ENCODE data around the gene IDUA.

DNA sequence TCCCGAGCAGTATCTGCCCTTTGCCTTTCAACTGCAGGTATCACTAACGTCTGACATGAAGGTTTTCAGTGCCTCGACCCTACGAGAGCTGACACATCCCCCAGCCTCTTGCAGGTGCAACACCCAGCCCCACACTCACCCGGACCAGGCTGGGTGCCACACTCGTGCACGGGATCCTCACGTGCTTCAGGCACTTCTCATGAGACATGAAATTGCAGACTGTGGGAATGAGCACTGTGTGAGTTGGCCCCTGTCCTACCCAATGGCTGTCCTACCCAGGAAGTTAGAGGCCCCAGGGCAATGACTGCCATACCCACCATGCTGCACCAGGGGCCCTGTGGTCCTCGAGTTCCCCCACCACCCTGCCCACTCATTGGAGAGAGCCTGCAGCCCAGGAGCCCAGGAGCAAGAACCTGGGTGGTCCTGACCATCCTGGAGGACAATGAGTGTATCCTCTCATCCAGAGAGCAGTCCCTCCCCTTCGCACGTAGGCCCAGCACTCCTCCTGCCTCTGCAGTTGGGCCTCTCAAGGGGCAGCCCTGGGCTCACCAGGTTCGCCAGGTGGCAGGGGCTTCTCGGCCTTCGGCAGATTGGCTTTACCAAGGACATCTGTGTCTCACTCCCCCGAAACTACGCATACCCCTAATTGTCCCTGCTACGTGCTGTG, 15.9 kb upstream of the IDUA start:
- TF ChIP-seq, protein P1, sequence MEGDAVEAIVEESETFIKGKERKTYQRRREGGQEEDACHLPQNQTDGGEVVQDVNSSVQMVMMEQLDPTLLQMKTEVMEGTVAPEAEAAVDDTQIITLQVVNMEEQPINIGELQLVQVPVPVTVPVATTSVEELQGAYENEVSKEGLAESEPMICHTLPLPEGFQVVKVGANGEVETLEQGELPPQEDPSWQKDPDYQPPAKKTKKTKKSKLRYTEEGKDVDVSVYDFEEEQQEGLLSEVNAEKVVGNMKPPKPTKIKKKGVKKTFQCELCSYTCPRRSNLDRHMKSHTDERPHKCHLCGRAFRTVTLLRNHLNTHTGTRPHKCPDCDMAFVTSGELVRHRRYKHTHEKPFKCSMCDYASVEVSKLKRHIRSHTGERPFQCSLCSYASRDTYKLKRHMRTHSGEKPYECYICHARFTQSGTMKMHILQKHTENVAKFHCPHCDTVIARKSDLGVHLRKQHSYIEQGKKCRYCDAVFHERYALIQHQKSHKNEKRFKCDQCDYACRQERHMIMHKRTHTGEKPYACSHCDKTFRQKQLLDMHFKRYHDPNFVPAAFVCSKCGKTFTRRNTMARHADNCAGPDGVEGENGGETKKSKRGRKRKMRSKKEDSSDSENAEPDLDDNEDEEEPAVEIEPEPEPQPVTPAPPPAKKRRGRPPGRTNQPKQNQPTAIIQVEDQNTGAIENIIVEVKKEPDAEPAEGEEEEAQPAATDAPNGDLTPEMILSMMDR (IDR thresholded peaks at IDR 0.05) = no peak
- TF ChIP-seq EZH2 (IDR thresholded peaks at IDR 0.05; ENCODE audit: borderline replicate concordance, insufficient read depth, low read depth, low read length, poor library complexity, severe bottlenecking) = no peak

All from B cell (primary cell).